Hepatocyte (in vitro differentiated cells): Measurements from ENCODE around the gene POLR1D. TPM values are rescaled to one million over a fixed set of nuclear protein-coding genes. Genes with fewer than 3 reads are reported as not detected.

Experiments
- DNase-seq: peaks from one replicate; pipeline ENCODE4 v3.0.0-alpha.2; 2016; ENCODE audit warnings: low spot score
- H2AFZ ChIP-seq: fragments of 200-600 bp; sonication (generic); 2 replicates; pipeline ENCODE4 v1.6.0; 2016; ENCODE audit warnings: antibody characterized with exemption, mild to moderate bottlenecking
- H3K27ac ChIP-seq: fragments of 200-600 bp; sonication (generic); 2 replicates; pipeline ENCODE4 v1.5.1; 2016; ENCODE audit warnings: mild to moderate bottlenecking
- H3K27me3 ChIP-seq: fragments of 200-600 bp; sonication (generic); 2 replicates; pipeline ENCODE4 v1.6.1; 2016
- H3K36me3 ChIP-seq: fragments of 200-600 bp; sonication (generic); replicated peaks from 2 replicates; pipeline ENCODE4 v1.5.1; 2016; ENCODE audit warnings: low read depth; ENCODE audit not compliant: insufficient read depth
- H3K4me1 ChIP-seq: fragments of 200-600 bp; sonication (generic); 2 replicates; pipeline ENCODE4 v1.5.1; 2016; ENCODE audit warnings: mild to moderate bottlenecking, moderate library complexity; ENCODE audit not compliant: insufficient read depth
- H3K4me2 ChIP-seq: fragments of 200-600 bp; sonication (generic); 2 replicates; pipeline ENCODE4 v1.6.0; 2016
- H3K4me3 ChIP-seq: fragments of 200-600 bp; sonication (generic); 2 replicates; pipeline ENCODE4 v1.5.1; 2016; ENCODE audit warnings: mild to moderate bottlenecking
- H3K79me2 ChIP-seq: fragments of 200-600 bp; sonication (generic); 2 replicates; pipeline ENCODE4 v1.6.0; 2017; ENCODE audit warnings: mild to moderate bottlenecking
- H3K9me2 ChIP-seq: fragments of 200-600 bp; sonication (generic); replicated peaks from 2 replicates; pipeline ENCODE4 v1.6.0; 2017; ENCODE audit warnings: mild to moderate bottlenecking; ENCODE audit not compliant: insufficient read depth
- H3K9me3 ChIP-seq: fragments of 200-600 bp; sonication (generic); 2 replicates; pipeline ENCODE4 v1.5.1; 2016; ENCODE audit warnings: low read depth, mild to moderate bottlenecking
- H4K20me1 ChIP-seq: fragments of 200-600 bp; sonication (generic); 2 replicates; pipeline ENCODE4 v1.6.0; 2016; ENCODE audit warnings: mild to moderate bottlenecking; ENCODE audit not compliant: insufficient read depth, poor library complexity, severe bottlenecking
- CTCF ChIP-seq: fragments of 200-600 bp; sonication (generic); IDR thresholded peaks from 2 replicates; pipeline ENCODE4 v1.5.1; 2016; ENCODE audit warnings: antibody characterized with exemption, mild to moderate bottlenecking; ENCODE audit not compliant: poor library complexity
- EZH2 ChIP-seq: fragments of 200-600 bp; sonication (generic); IDR thresholded peaks from 2 replicates; pipeline ENCODE4 v1.6.1; 2016; ENCODE audit warnings: antibody characterized with exemption, mild to moderate bottlenecking, borderline replicate concordance
- EZH2phosphoT487 ChIP-seq: fragments of 200-600 bp; sonication (generic); IDR thresholded peaks from one replicate; pipeline ENCODE4 v1.6.1; 2018; ENCODE audit warnings: antibody characterized with exemption, mild to moderate bottlenecking, low read depth, moderate library complexity; ENCODE audit not compliant: unreplicated experiment, severe bottlenecking
- WGBS: methylation state at CpG from one replicate; pipeline ENCODE4 v1.1.6; 2016; ENCODE audit warnings: low lambda C conversion rate; ENCODE audit errors: missing lambda C conversion rate; 5-methylcytosine and 5-hydroxymethylcytosine counted together
- polyA plus RNA-seq: library from polyadenylated mRNA; unstranded; fragments of >200 nt; fragmentation: Nextera tagmentation; extraction: Ambion mirVana; gene quantifications from 2 replicates; pipeline ENCODE4 v1.2.1, GENCODE V29; 2016
- total RNA-seq: library from RNA; depleted of rRNA; stranded (reverse); fragments of >200 nt; gene quantifications from 2 replicates; pipeline ENCODE4 v1.2.3, GENCODE V29; 2014

The POLR1D gene
- total and polyA plus RNA-seq, 2 experiments from 2014 or later, result 106 to 116 TPM

- Histone ChIP-seq H3K36me3 (no peaks in the 10 kb centered on the region), H3K4me1 (no peaks in the 10 kb centered on the region), H3K27ac (no peak overlapping the region), H4K20me1 (no peaks in the 10 kb centered on the region), H3K27me3 (no peaks in the 10 kb centered on the region), H3K9me2 (no peaks in the 10 kb centered on the region), H3K79me2 (peaks cover 42% of the 10 kb centered on the region), H3K9me3 (no peaks in the 10 kb centered on the region), H2AFZ (no peak overlapping the region), H3K4me2 (no peak overlapping the region), H3K4me3 (no peak overlapping the region)
- DNase-seq, result no peak
- TF ChIP-seq CTCF (no peak), EZH2 (no peak), EZH2phosphoT487 (no peak)
- WGBS, result 100% methylated on average over 1 of the region's 1 CpG
Measured at GRCh38 chr13:27574661-27575060, 47.0 kb upstream of the POLR1D start.

- no peak for DNase-seq
- Histone ChIP-seq H3K4me1 (no peaks in the 10 kb centered on the region), H3K9me3 (no peaks in the 10 kb centered on the region), H3K79me2 (peaks cover 52% of the 10 kb centered on the region), H4K20me1 (no peaks in the 10 kb centered on the region), H3K36me3 (no peaks in the 10 kb centered on the region), H3K9me2 (no peaks in the 10 kb centered on the region), H3K4me2 (no peak overlapping the region), H3K4me3 (no peak overlapping the region), H2AFZ (no peak overlapping the region), H3K27me3 (no peaks in the 10 kb centered on the region), H3K27ac (no peak overlapping the region)
- no peak for TF ChIP-seq EZH2phosphoT487
- TF ChIP-seq EZH2, result no peak
- TF ChIP-seq CTCF, result no peak
- WGBS, result 92% methylated on average over 6 of the region's 6 CpGs
Measured at GRCh38 chr13:27578121-27579030, 43.3 kb upstream of the POLR1D start.

- Histone ChIP-seq H4K20me1 (peaks cover 10% of the 10 kb centered on the region), H3K9me2 (no peaks in the 10 kb centered on the region), H3K27me3 (no peaks in the 10 kb centered on the region), H3K36me3 (no peaks in the 10 kb centered on the region), H3K9me3 (no peaks in the 10 kb centered on the region), H2AFZ (no peak overlapping the region), H3K4me1 (no peaks in the 10 kb centered on the region), H3K4me3 (no peak overlapping the region), H3K4me2 (no peak overlapping the region), H3K79me2 (peaks cover 77% of the 10 kb centered on the region), H3K27ac (no peak overlapping the region)
- WGBS, result 49% methylated on average over 4 of the region's 4 CpGs
- no peak for TF ChIP-seq EZH2
- no peak for TF ChIP-seq CTCF
- TF ChIP-seq EZH2phosphoT487, result no peak
- no peak for DNase-seq
Measured at GRCh38 chr13:27583645-27584044, 38.0 kb upstream of the POLR1D start.
